Measurements from ENCODE around the gene ST13.
"Not testable (repeated sequence)": the region's sequence is repeated elsewhere in the genome, so short reads cannot be mapped to it uniquely, and the experiment has no call there.

Gene ST13

DNA sequence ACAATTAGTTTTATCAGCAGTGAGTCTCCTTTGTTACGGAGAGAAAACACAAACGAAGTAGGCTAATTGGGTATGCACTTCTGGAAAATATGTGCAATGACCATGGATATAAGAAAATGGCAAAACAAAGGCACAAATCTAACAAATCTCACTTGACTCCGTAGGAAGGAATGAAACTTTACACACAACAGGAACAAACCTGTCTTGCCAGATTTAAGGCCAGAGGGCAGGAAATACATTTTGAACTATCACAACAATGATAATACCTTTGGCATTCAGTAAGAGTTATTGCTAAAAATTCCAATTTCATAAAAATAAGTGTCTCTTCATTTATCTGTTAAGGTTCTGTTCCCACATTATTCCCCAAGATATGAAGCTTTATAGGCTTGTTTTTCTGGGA is 73.9 kb downstream of the ST13 start:
- peaks cover 13% of the 10 kb centered on the region for H3K36me3 Mint-ChIP-seq (ENCODE audit: low read depth)
- H3K27me3 Mint-ChIP-seq (ENCODE audit: low read depth): no peaks in the 10 kb centered on the region
- no peaks in the 10 kb centered on the region for H3K9me3 Mint-ChIP-seq
- no peak overlapping the region for H3K27ac Mint-ChIP-seq
- H3K4me3 Mint-ChIP-seq: no peak overlapping the region
- H3K4me1 Mint-ChIP-seq (ENCODE audit: low read depth): peaks cover 2% of the 10 kb centered on the region

DNA sequence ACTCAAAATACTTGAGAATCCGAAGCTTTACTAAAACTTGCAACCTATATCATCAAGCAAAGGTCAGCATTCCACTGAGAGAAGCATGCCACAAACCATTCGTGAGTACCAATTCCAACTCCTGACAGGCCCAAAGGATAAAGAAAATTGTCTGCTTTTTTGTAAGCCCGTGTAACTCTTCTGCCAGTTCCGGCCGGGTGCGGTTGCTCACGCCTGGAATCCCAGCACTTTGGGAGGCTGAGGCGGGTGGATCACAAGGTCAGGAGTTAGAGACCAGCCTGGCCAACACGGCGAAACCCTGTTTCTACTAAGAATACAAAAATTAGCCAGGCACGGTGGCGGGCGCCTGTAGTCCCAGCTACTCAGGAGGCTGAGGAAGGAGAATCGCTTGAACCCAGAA is 74.7 kb downstream of the ST13 start:
- not testable (repeated sequence) for H3K27ac Mint-ChIP-seq; H3K27me3 Mint-ChIP-seq (ENCODE audit: low read depth); H3K4me3 Mint-ChIP-seq; H3K4me1 Mint-ChIP-seq (ENCODE audit: low read depth); H3K9me3 Mint-ChIP-seq
- H3K36me3 Mint-ChIP-seq (ENCODE audit: low read depth): peaks cover 13% of the 10 kb centered on the region

All from T-helper 1 cell treated with Interleukin-12 subunit alpha and Interleukin-12 subunit beta and Interleukin-4 antibody, amounts not matched to agents 30 μg/mL and 1 μg/mL, for 36 hours (primary cell).